Measurements from ENCODE around the gene DMTF1.
"Not testable (repeated sequence)": the region's sequence is repeated elsewhere in the genome, so short reads cannot be mapped to it uniquely, and the experiment has no call there.

DNA sequence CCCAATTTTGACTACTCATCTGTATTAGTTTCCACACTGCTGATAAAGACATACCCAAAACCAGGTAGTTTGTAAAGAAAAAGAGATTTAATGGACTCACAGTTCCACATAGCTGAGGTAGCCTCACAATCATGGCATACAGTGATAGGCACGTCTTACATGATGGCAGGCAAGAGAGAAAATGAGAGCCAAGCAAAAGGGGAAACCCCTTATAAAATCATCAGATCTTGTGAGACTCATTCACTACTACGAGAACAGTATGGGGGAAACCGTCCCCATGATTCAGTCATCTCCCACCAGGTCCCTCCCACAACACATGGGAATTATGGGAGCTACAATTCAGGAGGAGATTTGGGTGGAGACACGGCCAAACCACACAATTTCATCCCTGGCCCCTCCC, 51.7 kb downstream of the DMTF1 start:
- TF ChIP-seq POLR2A (IDR thresholded peaks at IDR 0.05), result not testable (repeated sequence)
- TF ChIP-seq, protein P1, sequence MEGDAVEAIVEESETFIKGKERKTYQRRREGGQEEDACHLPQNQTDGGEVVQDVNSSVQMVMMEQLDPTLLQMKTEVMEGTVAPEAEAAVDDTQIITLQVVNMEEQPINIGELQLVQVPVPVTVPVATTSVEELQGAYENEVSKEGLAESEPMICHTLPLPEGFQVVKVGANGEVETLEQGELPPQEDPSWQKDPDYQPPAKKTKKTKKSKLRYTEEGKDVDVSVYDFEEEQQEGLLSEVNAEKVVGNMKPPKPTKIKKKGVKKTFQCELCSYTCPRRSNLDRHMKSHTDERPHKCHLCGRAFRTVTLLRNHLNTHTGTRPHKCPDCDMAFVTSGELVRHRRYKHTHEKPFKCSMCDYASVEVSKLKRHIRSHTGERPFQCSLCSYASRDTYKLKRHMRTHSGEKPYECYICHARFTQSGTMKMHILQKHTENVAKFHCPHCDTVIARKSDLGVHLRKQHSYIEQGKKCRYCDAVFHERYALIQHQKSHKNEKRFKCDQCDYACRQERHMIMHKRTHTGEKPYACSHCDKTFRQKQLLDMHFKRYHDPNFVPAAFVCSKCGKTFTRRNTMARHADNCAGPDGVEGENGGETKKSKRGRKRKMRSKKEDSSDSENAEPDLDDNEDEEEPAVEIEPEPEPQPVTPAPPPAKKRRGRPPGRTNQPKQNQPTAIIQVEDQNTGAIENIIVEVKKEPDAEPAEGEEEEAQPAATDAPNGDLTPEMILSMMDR (IDR thresholded peaks at IDR 0.05), result not testable (repeated sequence)
